ENCODE data around the gene C12orf60.

The C12orf60 gene

DNA sequence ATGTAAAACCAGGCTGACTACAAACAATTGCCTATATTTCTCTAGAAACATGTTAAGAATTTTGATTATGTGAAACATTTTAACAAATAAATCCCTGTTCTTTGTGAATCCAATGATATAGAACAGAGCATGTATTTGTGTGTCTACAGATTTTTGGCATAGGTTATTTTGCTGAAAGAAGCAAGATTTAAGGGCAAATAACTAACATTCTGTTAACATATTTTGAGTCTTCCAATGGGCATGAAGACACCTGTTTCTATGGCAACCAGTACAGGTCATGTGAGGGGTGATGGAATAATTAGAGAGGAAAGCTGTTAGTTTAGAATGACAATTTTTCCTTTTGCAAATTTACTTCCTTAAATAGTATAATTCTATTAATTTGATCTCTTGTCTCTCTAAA lies 31.0 kb downstream of the C12orf60 start:
- DNase-seq (ENCODE audit: low spot score), result no peak

DNA sequence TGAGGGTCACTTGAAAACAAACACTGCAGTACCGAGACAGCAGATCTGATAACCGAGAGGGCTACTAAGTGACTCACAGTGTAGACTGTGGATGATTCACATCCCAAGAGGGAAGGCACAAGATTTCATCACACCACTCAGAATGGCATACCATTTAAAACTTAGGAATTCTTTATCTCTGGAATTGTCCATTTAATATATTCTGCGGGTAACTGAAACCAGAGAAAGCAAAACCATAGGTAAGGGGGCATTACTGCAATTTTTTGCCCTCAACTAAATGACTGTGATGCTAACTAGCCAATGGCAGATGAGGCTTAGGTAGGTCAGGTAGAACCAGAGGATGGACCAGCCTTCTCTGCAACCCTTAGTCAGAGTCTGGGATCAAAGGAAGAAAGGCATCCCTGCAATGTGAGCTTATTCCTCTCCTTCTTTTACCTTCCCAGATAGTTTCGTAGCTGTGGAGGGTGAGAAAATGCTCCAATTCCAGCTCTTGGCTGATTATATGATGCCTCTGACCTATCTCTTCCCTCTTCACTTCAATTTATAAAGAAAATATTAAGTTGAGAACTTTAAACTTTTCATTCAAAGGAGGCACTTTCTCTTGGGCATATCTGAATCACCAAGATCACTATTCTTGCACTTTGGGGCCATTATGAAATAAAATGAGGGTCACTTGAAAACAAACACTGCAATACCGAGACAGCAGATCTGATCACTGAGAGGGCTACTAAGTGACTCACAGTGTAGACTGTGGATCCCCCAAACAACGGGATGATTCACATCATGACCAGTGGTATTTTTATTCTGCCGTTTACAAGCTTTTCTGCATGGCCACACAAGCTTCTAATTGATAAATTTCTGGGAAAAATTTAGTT lies 33.1 kb downstream of the C12orf60 start:
- no peak for DNase-seq (ENCODE audit: low spot score)

DNA sequence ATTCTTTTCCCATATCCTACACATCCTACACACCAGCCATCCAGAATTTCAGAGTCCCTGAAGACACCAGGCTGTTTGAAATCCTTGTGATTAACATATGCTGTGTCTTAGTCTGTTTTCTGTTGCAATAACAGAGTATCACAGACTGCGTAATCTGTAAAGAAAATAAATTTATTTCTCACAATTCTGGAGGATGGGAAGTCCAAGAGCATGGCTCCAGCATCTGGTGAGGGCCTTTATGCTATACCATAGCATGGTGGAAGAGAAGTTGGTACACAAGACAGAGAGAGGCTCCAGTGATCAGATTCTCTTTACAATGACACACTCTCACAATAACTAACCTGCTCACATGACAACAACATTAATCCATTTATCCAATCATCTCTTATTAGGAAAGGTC lies 35.8 kb downstream of the C12orf60 start:
- DNase-seq (ENCODE audit: low spot score), result no peak

DNA sequence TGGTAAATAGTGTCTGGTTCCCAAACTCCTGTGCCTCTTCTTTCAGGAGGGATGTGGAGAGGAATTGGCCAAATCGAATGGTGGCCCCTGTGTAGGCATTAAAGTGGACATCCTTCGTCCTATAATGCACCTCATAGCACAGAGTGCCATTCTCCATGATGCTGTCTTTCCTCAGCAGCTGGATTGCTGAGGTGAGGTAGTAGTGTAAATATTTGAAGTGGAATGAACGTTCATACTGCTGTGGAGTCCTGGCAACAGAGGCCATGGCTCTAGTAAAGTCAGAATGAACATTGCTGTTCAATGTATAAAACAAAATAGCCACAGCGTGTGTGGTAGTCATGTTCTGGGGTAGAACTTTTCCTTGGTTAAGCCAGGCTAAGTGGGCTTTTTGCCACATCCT lies 37.1 kb downstream of the C12orf60 start:
- no peak for DNase-seq (ENCODE audit: low spot score)

DNA sequence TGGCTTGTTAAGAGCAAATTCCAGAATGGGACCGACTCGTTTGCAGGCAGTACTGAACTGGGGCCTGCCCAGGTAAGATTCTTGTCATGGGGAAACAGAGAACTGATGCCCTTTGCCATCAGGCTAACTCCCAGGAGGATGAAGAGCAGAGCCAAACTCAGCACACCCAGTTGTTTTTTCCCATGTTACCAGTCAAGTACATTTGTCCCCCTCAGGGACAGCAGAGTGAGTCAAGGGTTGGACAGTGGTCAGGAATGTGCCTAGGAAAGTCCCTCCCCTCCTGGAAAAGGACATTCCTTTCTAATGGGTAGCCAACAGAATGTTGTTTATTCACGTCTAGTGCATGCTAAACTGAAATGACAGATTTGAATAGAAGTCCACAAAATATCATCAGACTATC lies 38.3 kb downstream of the C12orf60 start:
- DNase-seq (ENCODE audit: low spot score), result peak; percentile 51

DNA sequence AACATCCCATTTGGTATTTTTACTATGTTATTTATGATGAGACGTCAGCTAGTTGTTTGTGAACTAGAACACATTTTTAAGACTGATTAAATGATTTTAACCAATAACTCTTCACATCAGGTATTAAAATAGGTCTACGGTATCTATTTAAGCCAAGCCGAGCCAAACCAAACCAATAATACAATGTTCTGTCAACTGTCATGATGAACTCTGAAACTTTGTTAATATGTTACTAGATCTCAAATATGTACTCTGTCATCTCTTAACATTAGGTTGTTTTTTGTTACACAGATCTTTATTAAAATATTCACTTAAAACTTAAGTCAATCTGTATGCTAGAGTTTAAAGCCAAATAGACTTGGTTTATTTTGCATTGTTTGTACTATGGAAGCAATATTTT lies 38.8 kb downstream of the C12orf60 start:
- no peak for DNase-seq (ENCODE audit: low spot score)

DNA sequence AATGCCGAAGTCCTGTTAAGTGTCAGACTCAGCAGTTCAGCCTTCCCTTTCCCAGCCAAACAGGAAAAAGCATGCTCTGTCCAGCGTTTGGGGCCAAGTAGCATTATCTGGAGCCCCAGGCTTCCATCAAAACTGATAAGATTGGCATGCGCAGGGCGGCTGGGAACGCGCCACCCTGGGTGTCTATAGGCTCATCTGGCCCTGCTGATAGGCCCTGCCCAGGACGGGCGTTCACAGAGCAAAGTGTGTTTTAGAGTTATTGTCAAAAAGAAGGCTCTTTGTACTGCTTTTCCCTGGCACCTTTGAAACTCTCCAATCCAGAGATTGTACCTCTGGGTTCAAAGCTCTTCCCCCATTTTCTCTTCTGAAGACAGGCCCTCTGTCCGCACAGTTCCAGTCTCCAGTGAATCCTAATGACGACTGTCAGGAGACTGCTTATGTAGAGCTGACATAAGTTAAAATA lies 40.0 kb downstream of the C12orf60 start, which contains the start of gene ART4:
ART4 (minus strand) TSS at position 102 of the 463 bp plus-strand sequence. CDS start 413 bp downstream, outside the sequence.
- DNase-seq (ENCODE audit: low spot score), result no peak

DNA sequence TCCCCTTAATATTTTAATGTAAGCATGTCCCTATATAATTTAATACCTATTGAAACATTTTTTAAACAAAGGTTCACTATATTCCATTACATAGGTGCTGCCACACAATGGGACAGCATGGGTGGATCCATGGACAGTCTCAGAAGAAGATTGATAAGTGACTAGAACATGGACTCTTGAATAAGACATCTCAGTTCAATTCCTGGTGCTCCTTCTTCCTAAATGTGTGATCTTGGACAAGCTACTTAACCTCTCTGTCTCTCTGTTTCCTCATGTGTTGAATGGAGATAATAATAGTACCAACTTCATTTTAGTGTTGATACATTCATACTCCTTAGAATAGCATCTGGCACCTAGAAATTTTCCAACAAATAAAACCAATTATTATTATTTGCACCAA lies 40.9 kb downstream of the C12orf60 start:
- DNase-seq (ENCODE audit: low spot score), result no peak

DNA sequence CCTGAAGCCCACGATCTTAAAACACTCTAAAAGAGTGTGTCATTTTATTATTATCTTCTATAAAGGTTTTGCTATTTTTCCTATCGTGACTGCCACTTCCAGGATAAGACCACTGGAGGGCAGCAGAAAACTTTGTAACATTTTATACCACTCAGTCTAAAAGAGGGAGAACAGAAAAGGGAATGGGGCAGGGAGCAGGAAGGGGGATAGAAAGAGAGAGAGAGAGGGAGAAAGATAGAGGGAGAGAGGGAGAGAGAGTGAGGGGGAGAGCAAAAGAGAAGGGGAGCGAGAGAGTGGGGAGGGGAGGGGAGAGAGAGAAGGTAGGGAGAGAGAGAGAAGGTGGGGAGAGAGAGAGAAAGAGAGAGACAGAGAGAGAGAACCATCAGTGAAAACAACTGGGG lies 41.9 kb downstream of the C12orf60 start:
- peak; percentile 67 for DNase-seq (ENCODE audit: low spot score)

DNA sequence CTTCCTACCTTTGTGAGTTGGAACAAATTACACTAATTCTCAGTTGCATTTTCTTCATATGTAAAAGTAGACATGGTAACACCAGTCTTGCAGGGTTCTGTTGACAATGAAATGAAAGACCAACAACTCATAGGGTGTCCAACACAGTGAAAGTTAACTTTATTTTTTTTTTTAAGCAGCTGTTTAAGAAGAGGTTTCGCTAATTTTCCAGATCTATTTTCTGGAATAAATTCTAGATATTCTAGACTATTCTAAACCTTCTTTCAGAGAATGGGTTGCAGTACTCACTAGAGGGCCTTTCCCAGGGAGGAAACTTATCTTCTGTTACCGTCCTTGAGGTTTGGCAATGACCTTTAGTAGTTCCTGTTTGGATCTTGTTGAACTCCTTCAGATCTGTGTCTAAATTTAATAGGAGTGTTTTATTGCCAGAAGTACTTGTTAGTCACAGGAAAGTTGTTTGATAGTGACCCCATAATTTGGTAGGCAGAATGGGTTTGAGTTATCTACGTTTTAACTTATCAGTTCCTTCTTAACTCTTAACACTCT lies 42.6 kb downstream of the C12orf60 start:
- no peak for DNase-seq (ENCODE audit: low spot score)

DNA sequence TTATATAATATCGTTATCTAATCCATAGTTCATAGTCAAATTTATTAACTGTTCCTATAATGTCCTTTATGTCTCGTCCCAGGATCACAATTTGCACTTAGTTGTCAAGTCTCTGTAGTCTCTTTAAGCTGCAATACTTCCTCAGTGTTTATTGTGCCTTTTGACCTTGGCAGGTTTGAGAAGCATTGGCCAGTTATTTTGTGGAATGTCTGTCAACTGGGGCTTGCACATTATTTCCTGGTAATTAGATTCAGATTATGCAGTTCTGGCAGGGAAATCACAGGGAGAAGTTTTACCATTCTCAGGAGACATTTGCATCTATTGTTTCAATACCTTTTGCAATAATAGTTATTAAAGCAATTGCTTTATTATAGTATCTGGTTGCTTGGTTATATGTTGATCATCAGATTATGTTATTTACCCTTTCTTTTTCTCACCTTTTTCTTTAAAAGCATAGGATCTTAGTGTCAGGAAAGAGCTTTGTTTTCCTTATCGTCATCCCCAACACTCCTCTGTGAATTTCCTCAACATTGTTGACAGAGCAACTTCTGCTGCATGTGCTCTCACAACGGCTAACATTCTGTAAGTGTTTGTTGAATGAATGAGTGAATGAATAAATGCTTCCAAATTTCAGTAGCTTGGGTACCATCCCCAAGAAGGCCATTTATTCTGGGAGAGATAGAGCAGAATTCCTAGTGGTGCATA lies 43.6 kb downstream of the C12orf60 start:
- no peak for DNase-seq (ENCODE audit: low spot score)

DNA sequence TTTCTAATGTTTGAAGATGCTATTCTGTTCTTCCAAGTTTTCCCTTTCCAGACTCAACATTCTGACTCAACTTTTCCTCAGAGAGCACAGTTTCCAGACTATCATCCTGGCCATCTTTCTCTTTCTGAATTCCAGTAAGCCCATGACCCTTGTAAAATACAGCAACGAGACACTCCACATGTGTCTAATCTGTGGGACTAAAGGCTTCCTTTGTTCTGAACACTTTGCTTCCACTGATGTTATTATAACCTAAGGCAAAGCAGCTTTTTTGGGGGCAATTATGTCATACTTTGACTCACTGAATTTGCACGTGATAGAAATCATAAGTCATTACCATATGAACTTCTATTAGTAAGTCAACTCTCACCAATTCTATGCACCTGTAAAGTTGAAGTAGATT lies 46.2 kb downstream of the C12orf60 start:
- peak; percentile 79 for DNase-seq (ENCODE audit: low spot score)

DNA sequence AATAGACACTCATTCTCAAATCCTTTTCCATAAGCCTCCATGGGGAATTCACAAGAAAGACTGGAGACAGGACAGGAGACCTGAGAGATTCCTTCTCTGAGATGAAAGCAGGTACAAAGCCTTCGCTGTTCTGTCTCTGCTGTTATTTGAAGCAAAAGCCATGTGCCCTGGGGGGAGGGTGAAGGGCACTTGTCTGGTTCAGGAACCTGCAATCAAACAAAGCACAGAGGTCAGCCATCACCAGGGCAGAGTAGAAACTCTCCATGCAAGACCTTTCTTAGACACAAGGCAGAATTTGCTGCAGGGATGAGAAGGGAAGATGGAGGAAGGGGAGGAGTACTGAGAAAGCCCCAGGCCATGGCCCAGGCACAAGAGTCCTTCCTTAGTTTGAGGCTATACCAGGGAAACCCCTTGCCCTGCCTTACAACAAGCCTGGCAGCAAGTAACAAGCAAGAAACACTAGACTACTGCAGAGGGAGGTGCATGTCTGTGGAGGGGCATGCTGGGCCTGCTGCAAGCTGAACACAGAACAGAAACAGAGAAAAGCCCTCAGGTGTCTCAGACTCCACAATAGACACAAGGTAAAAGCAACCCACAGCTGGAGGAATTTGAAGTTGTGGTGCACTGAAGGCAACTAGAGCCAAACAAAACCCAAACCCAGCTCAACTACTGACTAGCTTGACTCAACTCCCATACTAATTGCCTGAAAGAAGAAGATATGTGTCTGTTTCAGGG lies 47.6 kb downstream of the C12orf60 start:
- no peak for DNase-seq (ENCODE audit: low spot score)

DNA sequence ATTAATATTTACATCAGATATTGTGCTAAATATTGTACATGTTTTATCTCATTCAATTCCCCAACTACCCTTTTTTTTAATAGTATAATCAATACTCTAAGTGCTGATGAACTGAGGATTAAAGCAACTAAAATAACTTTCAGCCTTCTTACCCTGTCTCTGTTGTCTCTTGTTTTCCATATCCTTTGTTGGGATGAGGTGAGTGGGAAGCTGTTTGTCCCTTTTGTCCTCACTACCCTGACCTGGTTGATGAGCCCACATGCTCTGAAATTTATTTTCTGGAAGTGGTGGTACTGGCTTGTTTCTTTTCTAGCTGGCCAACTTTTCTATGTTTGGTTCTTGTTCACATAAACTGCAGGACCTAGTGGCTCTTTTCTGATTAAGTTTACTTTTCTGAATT lies 49.4 kb downstream of the C12orf60 start:
- DNase-seq (ENCODE audit: low spot score), result no peak

DNA sequence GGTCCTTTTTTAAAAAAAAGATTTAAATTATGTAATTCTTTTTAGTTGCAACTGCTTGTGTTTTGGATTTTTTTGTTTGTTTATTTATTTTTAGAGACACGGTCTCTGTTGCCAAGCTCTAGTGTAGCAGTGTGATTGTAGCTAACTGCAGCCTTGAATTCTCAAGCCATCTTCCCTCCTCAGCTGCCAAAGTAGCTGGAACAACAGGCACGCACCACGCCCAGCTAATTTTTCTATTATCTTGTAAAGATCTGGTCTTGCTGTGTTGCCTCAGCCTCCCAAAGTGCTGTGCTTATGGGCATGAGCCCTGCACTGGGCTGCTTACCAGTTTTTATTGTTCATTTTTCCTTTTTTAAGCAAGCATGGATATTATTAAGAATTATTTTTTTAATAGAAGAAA lies 50.5 kb downstream of the C12orf60 start:
- DNase-seq (ENCODE audit: low spot score), result no peak

DNA sequence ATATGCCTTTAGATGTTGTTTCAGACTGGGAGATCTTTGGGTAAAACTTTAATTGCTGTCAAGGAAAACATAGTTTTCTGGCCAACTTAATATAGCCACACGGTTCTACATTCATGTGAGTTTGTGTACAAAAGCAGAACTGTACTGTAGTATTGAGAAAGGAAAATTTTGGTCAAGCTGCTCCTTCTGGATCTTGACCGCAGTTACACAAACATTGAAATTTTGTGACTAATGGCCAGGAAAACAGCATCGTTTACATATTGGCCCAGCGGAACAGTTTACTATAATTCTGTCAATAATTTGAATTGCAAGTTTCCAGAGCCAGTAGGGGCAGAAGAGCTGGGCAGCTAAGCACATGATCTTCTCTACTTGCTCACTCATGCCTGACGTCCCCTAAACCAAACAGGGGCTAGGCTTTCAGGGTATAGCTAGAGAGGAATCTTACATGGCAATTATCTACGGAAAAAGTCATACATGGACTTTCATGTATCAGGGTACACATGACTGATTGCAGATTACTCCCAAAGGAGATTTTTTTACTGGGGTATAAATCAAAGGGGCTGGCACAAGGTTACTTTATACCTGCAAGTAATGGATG lies 51.2 kb downstream of the C12orf60 start:
- no peak for DNase-seq (ENCODE audit: low spot score)

DNA sequence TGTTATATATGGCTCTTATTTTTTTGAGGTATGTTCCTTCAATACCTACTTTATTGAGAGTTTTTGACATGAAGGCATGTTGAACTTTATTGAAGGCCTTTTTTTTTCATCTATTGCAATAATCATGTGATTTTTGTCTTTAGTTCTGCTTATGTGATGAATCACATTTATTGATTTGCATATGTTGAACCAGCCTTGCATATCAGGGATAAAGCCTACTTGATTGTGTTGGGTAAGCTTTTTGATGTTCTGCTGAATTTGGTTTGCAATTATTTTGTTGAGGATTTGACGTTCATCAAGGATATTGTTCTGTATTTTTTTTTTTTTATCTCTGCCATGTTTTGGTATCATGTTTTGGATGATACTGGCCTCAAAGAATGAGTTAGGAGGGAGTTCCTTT lies 55.0 kb downstream of the C12orf60 start:
- no peak for DNase-seq (ENCODE audit: low spot score)

DNA sequence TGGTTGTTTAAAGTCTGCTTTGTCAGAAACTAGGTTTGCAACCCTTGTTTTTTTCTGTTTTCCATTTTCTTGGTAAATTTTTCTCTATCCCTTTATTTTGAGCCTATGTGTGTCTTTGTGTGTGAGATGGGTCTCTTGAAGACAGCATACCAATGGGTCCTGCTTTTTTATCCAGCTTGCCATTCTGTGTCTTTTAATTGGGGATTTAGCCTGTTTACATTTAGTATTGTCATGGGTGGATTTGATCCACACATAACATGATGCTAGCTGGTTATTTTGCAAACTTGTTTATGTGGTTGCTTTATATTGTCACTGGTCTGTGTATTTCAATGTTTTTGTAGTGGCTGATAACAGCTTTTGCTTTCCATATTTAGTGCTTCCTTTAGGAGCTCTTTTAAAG lies 57.0 kb downstream of the C12orf60 start:
- DNase-seq (ENCODE audit: low spot score), result no peak

DNA sequence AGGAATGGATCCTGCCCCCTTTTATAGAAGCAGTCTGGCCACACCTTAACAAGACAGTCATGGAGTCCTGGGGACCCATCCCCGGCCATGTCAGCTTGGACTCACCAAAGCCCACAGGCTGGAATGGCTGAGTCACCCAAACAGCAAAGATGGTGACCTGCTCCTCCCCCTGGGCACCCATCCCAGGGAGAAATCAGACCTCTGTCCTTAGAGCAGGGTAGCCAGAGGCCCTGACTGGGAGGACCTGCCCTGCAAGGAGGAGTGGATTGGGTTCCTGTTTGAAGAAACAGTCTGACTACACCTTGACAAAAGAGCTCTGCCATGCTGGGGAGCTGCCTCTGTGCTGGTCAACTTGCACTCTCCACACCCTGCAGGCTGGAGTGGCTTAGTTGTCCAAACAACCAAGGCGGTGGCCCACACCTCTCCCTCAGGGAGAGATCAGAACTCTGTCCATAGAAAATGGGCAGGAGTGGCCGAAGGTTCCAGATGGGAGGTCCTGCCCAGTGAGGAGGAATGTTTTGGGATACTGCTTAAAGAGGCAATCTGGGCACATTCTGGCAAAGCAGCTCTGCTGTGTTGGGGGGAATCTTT lies 65.5 kb downstream of the C12orf60 start:
- DNase-seq (ENCODE audit: low spot score), result no peak

DNA sequence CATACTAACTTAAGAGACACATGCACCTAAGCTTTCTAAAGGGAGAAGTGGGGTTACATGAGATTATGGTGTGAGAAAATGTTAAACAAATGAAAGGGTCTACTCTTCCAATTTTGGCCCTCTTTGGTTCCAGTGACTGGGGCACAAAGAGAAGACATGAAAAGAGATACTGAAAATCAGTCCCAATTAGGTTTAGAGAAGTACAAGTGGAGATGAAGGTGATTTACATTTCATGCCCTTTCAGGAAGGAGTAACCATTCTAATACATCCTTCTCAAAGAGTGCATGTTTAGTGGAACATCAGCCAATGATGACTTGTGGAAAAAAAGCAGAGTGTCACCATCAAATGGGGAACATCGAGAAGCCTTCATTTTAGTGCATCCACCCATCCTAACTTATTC lies 67.8 kb downstream of the C12orf60 start:
- DNase-seq (ENCODE audit: low spot score), result no peak

DNA sequence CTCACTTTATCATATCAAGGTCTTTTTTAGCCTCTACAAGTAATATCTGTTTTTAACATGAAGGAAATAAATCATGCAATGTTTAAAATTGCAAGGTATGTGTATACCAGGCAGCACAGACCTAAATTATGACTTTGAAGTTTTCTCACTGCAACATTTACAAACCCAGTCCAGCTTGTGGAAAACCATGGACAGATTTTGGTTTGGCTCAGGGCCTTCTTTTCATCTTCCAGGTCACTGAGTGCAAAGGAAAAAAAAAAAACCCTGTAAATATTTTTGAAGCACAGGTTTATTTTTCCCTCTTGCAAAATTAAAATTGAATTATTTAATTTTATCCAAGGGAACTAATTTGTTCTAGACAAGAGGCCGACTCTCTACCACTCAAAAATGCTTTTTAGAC lies 68.4 kb downstream of the C12orf60 start:
- DNase-seq (ENCODE audit: low spot score), result no peak
